Measurements from ENCODE around the gene PPM1F.

The PPM1F gene

GRCh38 chr22:21977814-21978213 is 25.2 kb upstream of the PPM1F start:
- DNase-seq (ENCODE audit: low read depth) = no peak
- no peak for TF ChIP-seq CTCF (conservative IDR thresholded peaks at IDR 0.05; ENCODE audit: low read depth, low read length)
- no peak overlapping the region for H3K4me3 ChIP-seq (ENCODE audit: low read depth, low read length)

GRCh38 chr22:21975854-21976345 is 23.3 kb upstream of the PPM1F start:
- DNase-seq (ENCODE audit: low read depth) = no peak
- TF ChIP-seq CTCF (conservative IDR thresholded peaks at IDR 0.05; ENCODE audit: low read depth, low read length) = no peak
- H3K4me3 ChIP-seq (ENCODE audit: low read depth, low read length) = no peak overlapping the region

GRCh38 chr22:21975273-21975672 is 22.6 kb upstream of the PPM1F start:
- DNase-seq (ENCODE audit: low read depth) = no peak
- TF ChIP-seq CTCF (conservative IDR thresholded peaks at IDR 0.05; ENCODE audit: low read depth, low read length) = no peak
- H3K4me3 ChIP-seq (ENCODE audit: low read depth, low read length) = no peak overlapping the region

- no peak for DNase-seq (ENCODE audit: low read depth)
- no peak overlapping the region for H3K4me3 ChIP-seq (ENCODE audit: low read depth, low read length)
- TF ChIP-seq CTCF (conservative IDR thresholded peaks at IDR 0.05; ENCODE audit: low read depth, low read length) = no peak
Observed at GRCh38 chr22:21974058-21974649, 21.5 kb upstream of the PPM1F start.

- no peak overlapping the region for H3K4me3 ChIP-seq (ENCODE audit: low read depth, low read length)
Observed at GRCh38 chr22:21972806-21973205, 20.2 kb upstream of the PPM1F start.

GRCh38 chr22:21972293-21972779 is 19.7 kb upstream of the PPM1F start:
- H3K4me3 ChIP-seq (ENCODE audit: low read depth, low read length) = no peak overlapping the region
- peak; percentile 92 for TF ChIP-seq CTCF (conservative IDR thresholded peaks at IDR 0.05; ENCODE audit: low read depth, low read length)
- peak; percentile 49 for DNase-seq (ENCODE audit: low read depth)

More at GRCh38 chr22:21972806-21973205, 20.2 kb upstream of the PPM1F start:
- DNase-seq (ENCODE audit: low read depth) = no peak
- no peak for TF ChIP-seq CTCF (conservative IDR thresholded peaks at IDR 0.05; ENCODE audit: low read depth, low read length)

GRCh38 chr22:21971858-21972275 is 19.2 kb upstream of the PPM1F start:
- H3K4me3 ChIP-seq (ENCODE audit: low read depth, low read length) = no peak overlapping the region
- no peak for TF ChIP-seq CTCF (conservative IDR thresholded peaks at IDR 0.05; ENCODE audit: low read depth, low read length)
- DNase-seq (ENCODE audit: low read depth) = no peak
